ENCODE data around the gene ANKRD16. TPM values are rescaled to one million over a fixed set of nuclear protein-coding genes. Genes with fewer than 3 reads are reported as not detected.

Gene ANKRD16
- total RNA-seq, 1 experiment from 2014 or later, result 9.9 TPM

GRCh38 chr10:5897504-5897903, 7.8 kb upstream of the ANKRD16 start:
- no peaks in the 10 kb centered on the region for H3K27me3 Mint-ChIP-seq (ENCODE audit: insufficient read depth, unreplicated experiment)

GRCh38 chr10:5897053-5897340, 7.3 kb upstream of the ANKRD16 start:
- ChIA-PET CTCF (no interaction called here), POLR2A (interaction anchor here (1.5 kb wide), 1 partner anchor 11 kb away, joined by 4 read pairs; no protein-coding TSS in a partner anchor)
- H3K27me3 Mint-ChIP-seq (ENCODE audit: insufficient read depth, unreplicated experiment), result no peaks in the 10 kb centered on the region
- peaks cover 19% of the 10 kb centered on the region for H3K36me3 Mint-ChIP-seq (ENCODE audit: insufficient read depth, unreplicated experiment)
- H3K27ac Mint-ChIP-seq (ENCODE audit: low read depth, unreplicated experiment), result no peak overlapping the region
- TF ChIP-seq CTCF (IDR thresholded peaks at IDR 0.05; ENCODE audit: unreplicated experiment), result no peak
- intact Hi-C loops (cut with micrococcal nuclease), result no loop called here
- BruUV-seq (replicated peaks), result no TSS peak
- H3K4me3 Mint-ChIP-seq (ENCODE audit: unreplicated experiment), result no peak overlapping the region
- H3K9me3 Mint-ChIP-seq (ENCODE audit: unreplicated experiment), result no peaks in the 10 kb centered on the region
- no peak for DNase-seq (ENCODE audit: unreplicated experiment)
- H3K4me1 Mint-ChIP-seq (ENCODE audit: insufficient read depth, unreplicated experiment), result peaks cover 14% of the 10 kb centered on the region

More at GRCh38 chr10:5897504-5897903, 7.8 kb upstream of the ANKRD16 start:
- POLR2A ChIA-PET, result interaction anchor here (1.5 to 4.9 kb wide), 2 partner anchors 8 to 10 kb away, joined by 4 to 35 read pairs; partner anchors contain the start of genes ANKRD16 and FBH1
- no peak overlapping the region for H3K4me3 Mint-ChIP-seq (ENCODE audit: unreplicated experiment)
- no peak for TF ChIP-seq CTCF (IDR thresholded peaks at IDR 0.05; ENCODE audit: unreplicated experiment)
- no peak overlapping the region for H3K27ac Mint-ChIP-seq (ENCODE audit: low read depth, unreplicated experiment)
- no peaks in the 10 kb centered on the region for H3K9me3 Mint-ChIP-seq (ENCODE audit: unreplicated experiment)
- peaks cover 22% of the 10 kb centered on the region for H3K36me3 Mint-ChIP-seq (ENCODE audit: insufficient read depth, unreplicated experiment)
- DNase-seq (ENCODE audit: unreplicated experiment), result no peak
- BruUV-seq (replicated peaks), result no TSS peak
- peaks cover 9% of the 10 kb centered on the region for H3K4me1 Mint-ChIP-seq (ENCODE audit: insufficient read depth, unreplicated experiment)
- CTCF ChIA-PET, result interaction anchor here (0.6 kb wide), 1 partner anchor 61 kb away, joined by 3 read pairs; no protein-coding TSS in a partner anchor
- intact Hi-C loops (cut with micrococcal nuclease), result no loop called here

GRCh38 chr10:5896208-5897052, 6.7 kb upstream of the ANKRD16 start:
- Mint-ChIP-seq H3K9me3 (ENCODE audit: unreplicated experiment) (no peaks in the 10 kb centered on the region), H3K4me3 (ENCODE audit: unreplicated experiment) (no peak overlapping the region), H3K36me3 (ENCODE audit: insufficient read depth, unreplicated experiment) (peaks cover 19% of the 10 kb centered on the region), H3K27me3 (ENCODE audit: insufficient read depth, unreplicated experiment) (no peaks in the 10 kb centered on the region), H3K4me1 (ENCODE audit: insufficient read depth, unreplicated experiment) (peaks cover 17% of the 10 kb centered on the region), H3K27ac (ENCODE audit: low read depth, unreplicated experiment) (no peak overlapping the region)
- BruUV-seq (replicated peaks), result no TSS peak
- intact Hi-C loops (cut with micrococcal nuclease), result no loop called here
- TF ChIP-seq CTCF (IDR thresholded peaks at IDR 0.05; ENCODE audit: unreplicated experiment), result no peak
- ChIA-PET POLR2A (interaction anchor here (0.6 to 1.5 kb wide), 2 partner anchors 12 to 275 kb away, joined by 3 to 4 read pairs; no protein-coding TSS in a partner anchor), CTCF (no interaction called here)
- no peak for DNase-seq (ENCODE audit: unreplicated experiment)

GRCh38 chr10:5895804-5896203, 6.1 kb upstream of the ANKRD16 start:
- H3K27ac Mint-ChIP-seq (ENCODE audit: low read depth, unreplicated experiment), result no peak overlapping the region
- POLR2A ChIA-PET, result interaction anchor here (0.7 kb wide), 1 partner anchor 32 kb away, joined by 4 read pairs; no protein-coding TSS in a partner anchor
- no TSS peak for BruUV-seq (replicated peaks)

More at GRCh38 chr10:5895804-5896203, 6.1 kb upstream of the ANKRD16 start:
- Mint-ChIP-seq H3K36me3 (ENCODE audit: insufficient read depth, unreplicated experiment) (peaks cover 24% of the 10 kb centered on the region), H3K4me1 (ENCODE audit: insufficient read depth, unreplicated experiment) (peaks cover 23% of the 10 kb centered on the region), H3K27me3 (ENCODE audit: insufficient read depth, unreplicated experiment) (no peaks in the 10 kb centered on the region), H3K9me3 (ENCODE audit: unreplicated experiment) (no peaks in the 10 kb centered on the region), H3K4me3 (ENCODE audit: unreplicated experiment) (no peak overlapping the region)
- TF ChIP-seq CTCF (IDR thresholded peaks at IDR 0.05; ENCODE audit: unreplicated experiment), result no peak
- CTCF ChIA-PET, result no interaction called here
- intact Hi-C loops (cut with micrococcal nuclease), result no loop called here
- DNase-seq (ENCODE audit: unreplicated experiment), result no peak

Data from MCF 10A (cell line).